HepG2 (cell line): ENCODE results near the gene SNX30. TPM values are rescaled to one million over a fixed set of nuclear protein-coding genes. Genes with fewer than 3 reads are reported as not detected.

Experiments used
- ATAC-seq: fragments of 200-7000 bp; cut with Tn5 transposase; 3 replicates; pipeline ENCODE4 v1.9.1; 2020; ENCODE audit warnings: mild to moderate bottlenecking, moderate library complexity
- BruUV-seq: library from RNA; stranded (reverse); fragments of 400-500 nt; replicated peaks from 2 replicates; lab custom pipeline; 2021; lab: Mats Ljungman, UMichigan
- CTCF ChIA-PET: fragments of 300-600 bp; formaldehyde crosslinking; extraction: SDS; loops from one replicate; lab custom pipeline; 2021; ENCODE audit warnings: low total read pairs, inconsistent platforms, low intra/inter-chr PET ratio; lab: Yijun Ruan, JAX
- POLR2A ChIA-PET: fragments of 350-600 bp; sonication (Branson Sonifier 250); formaldehyde crosslinking; loops from one replicate; lab custom pipeline; 2020; ENCODE audit warnings: antibody characterized with exemption, inconsistent platforms; lab: Yijun Ruan, JAX
- DNase-seq: peaks from one replicate; pipeline ENCODE4 v3.0.0-alpha.2; 2015; ENCODE audit warnings: low spot score
- FAIRE-seq: peaks from 3 replicates; lab custom pipeline; 2011; peaks lifted over from hg19 to GRCh38; lab: Jason Lieb, UNC
- H2AFZ ChIP-seq: one replicate; pipeline ENCODE4 v1.6.1; 2011; ENCODE audit warnings: low read length, inconsistent platforms
- H3K27ac ChIP-seq: fragments of 300-600 bp; 3 replicates; pipeline ENCODE4 v1.8.0; 2011; ENCODE audit warnings: mixed run types, mild to moderate bottlenecking, mixed read lengths, low read length, inconsistent platforms; ENCODE audit not compliant: insufficient read depth; ENCODE audit errors: extremely low read length
- H3K27me3 ChIP-seq, 2 experiments: fragments of 200-600 bp in 1 of 2; 2 replicates in 1 of 2; 3 replicates in 1 of 2; pipeline versions ENCODE4 v1.6.0 to v1.8.0; 2011; ENCODE audit warnings: low read length in 2 of 2, mild to moderate bottlenecking in 2 of 2, moderate library complexity in 2 of 2, inconsistent platforms in 1 of 2; ENCODE audit not compliant: insufficient read depth in 2 of 2, control insufficient read depth in 1 of 2
- H3K36me3 ChIP-seq, 2 experiments: fragments of 200-600 bp in 1 of 2; replicated peaks in 1 of 2; 2 replicates in 1 of 2; 3 replicates in 1 of 2; pipeline versions ENCODE4 v1.5.1 to v1.8.0; 2011; ENCODE audit warnings: low read length in 2 of 2, inconsistent platforms in 1 of 2; ENCODE audit not compliant: insufficient read depth in 2 of 2, control insufficient read depth in 1 of 2
- H3K4me1 ChIP-seq: 2 replicates; pipeline ENCODE4 v1.5.1; 2012; ENCODE audit warnings: low read length, inconsistent platforms; ENCODE audit not compliant: insufficient read depth
- H3K4me2 ChIP-seq: 2 replicates; pipeline ENCODE4 v1.6.0; 2011; ENCODE audit warnings: low read depth, low read length, inconsistent platforms
- H3K4me3 ChIP-seq, 3 experiments: fragments of 200-600 bp in 1 of 3; sonication (generic), shearing (Covaris generic) in 1 of 3; replicated peaks in 1 of 3; 2 replicates each; pipeline ENCODE4 v1.5.1; 2011 to 2016; ENCODE audit warnings: low read length in 3 of 3, inconsistent platforms in 2 of 3, low read depth in 2 of 3, mild to moderate bottlenecking in 2 of 3, control low read depth in 1 of 3, mixed read lengths in 1 of 3; ENCODE audit not compliant: insufficient read depth in 1 of 3
- H3K79me2 ChIP-seq: one replicate; pipeline ENCODE4 v1.6.1; 2011; ENCODE audit warnings: low read length, inconsistent platforms; ENCODE audit not compliant: insufficient read depth
- H3K9ac ChIP-seq: 2 replicates; pipeline ENCODE4 v1.6.0; 2011; ENCODE audit warnings: mild to moderate bottlenecking, low read depth, low read length, inconsistent platforms; ENCODE audit not compliant: insufficient read depth
- H3K9me3 ChIP-seq: 2 replicates; pipeline ENCODE4 v1.5.1; 2012; ENCODE audit warnings: mild to moderate bottlenecking, low read length
- H4K20me1 ChIP-seq: 2 replicates; pipeline ENCODE4 v1.6.0; 2011; ENCODE audit warnings: inconsistent platforms, mild to moderate bottlenecking, low read length, moderate library complexity; ENCODE audit not compliant: insufficient read depth
- GZF1 ChIP-seq: sonication (generic); formaldehyde crosslinking; IDR thresholded peaks from 2 replicates; pipeline ENCODE4 v1.5.1; 2020; ENCODE audit warnings: mild to moderate bottlenecking, missing genetic modification reagents
- MIER2 ChIP-seq: IDR thresholded peaks from 2 replicates; pipeline ENCODE4 v1.6.1; 2016; ENCODE audit warnings: missing biosample characterization, missing genetic modification reagents
- MXD4 ChIP-seq: IDR thresholded peaks from 2 replicates; pipeline ENCODE4 v1.6.1; 2016; ENCODE audit warnings: mild to moderate bottlenecking, missing biosample characterization, missing genetic modification reagents
- MYC ChIP-seq: sonication (generic); formaldehyde crosslinking; IDR thresholded peaks from 2 replicates; pipeline ENCODE4 v1.9.0; 2021; ENCODE audit warnings: missing genetic modification reagents, borderline replicate concordance
- NCOA1 ChIP-seq: sonication (generic); formaldehyde crosslinking; IDR thresholded peaks from 2 replicates; pipeline ENCODE4 v1.9.0; 2021; ENCODE audit warnings: missing genetic modification reagents
- NFE2 ChIP-seq: sonication (generic); formaldehyde crosslinking; IDR thresholded peaks from 2 replicates; pipeline ENCODE4 v1.4.0; 2020; ENCODE audit warnings: missing genetic modification reagents
- PHF21A ChIP-seq: sonication (generic); formaldehyde crosslinking; IDR thresholded peaks from 2 replicates; pipeline ENCODE4 v1.5.0; 2020; ENCODE audit warnings: mild to moderate bottlenecking, missing genetic modification reagents
- PHF8 ChIP-seq: sonication (generic); formaldehyde crosslinking; IDR thresholded peaks from 2 replicates; pipeline ENCODE4 v1.5.0; 2020; ENCODE audit warnings: missing genetic modification reagents
- POLR2G ChIP-seq: fragments of 200-400 bp; formaldehyde crosslinking; IDR thresholded peaks from 2 replicates; pipeline ENCODE4 v1.6.1; 2018; ENCODE audit warnings: mild to moderate bottlenecking, low read depth, low read length, moderate library complexity
- PRMT3 ChIP-seq: sonication (generic); formaldehyde crosslinking; IDR thresholded peaks from 2 replicates; pipeline ENCODE4 v1.8.1; 2022; ENCODE audit warnings: low read depth, mild to moderate bottlenecking, moderate library complexity, missing genetic modification reagents, borderline replicate concordance
- RNF2 ChIP-seq: fragments of 450-650 bp; conservative IDR thresholded peaks from 2 replicates; pipeline ENCODE4 v1.6.1; 2016; ENCODE audit warnings: low read depth
- TMF1 ChIP-seq: sonication (generic); formaldehyde crosslinking; IDR thresholded peaks from 2 replicates; pipeline ENCODE4 v1.8.1; 2022; ENCODE audit warnings: low read depth, missing genetic modification reagents
- ZNF180 ChIP-seq: sonication (generic); formaldehyde crosslinking; IDR thresholded peaks from 2 replicates; pipeline ENCODE4 v1.4.0; 2020; ENCODE audit warnings: low read depth, missing genetic modification reagents, borderline replicate concordance
- ZNF441 ChIP-seq: sonication (generic); formaldehyde crosslinking; IDR thresholded peaks from 2 replicates; pipeline ENCODE4 v1.7.0; 2021; ENCODE audit warnings: missing genetic modification reagents, borderline replicate concordance
- WGBS: methylation state at CpG from one replicate; pipeline ENCODE4 v1.1.6; 2017; ENCODE audit warnings: low lambda C conversion rate; 5-methylcytosine and 5-hydroxymethylcytosine counted together
- in situ Hi-C: cut with HindIII; loops from 2 replicates; pipeline ENCODE4 v1.10.0; 2017; ENCODE audit warnings: low pct_unique_long_range_greater_than_20kb; ENCODE audit not compliant: extremely low pct_ligation_motif_present
- intact Hi-C: fragments of 100-400 bp; cut with micrococcal nuclease; formaldehyde crosslinking; loops from one replicate; pipeline ENCODE4 v1.10.0; 2022; ENCODE audit not compliant: unreplicated experiment
- polyA plus RNA-seq, 8 experiments: library from polyadenylated mRNA; depleted of rRNA in 3 of 8; stranded (reverse) in 7 of 8; unstranded in 1 of 8; fragments of >200 nt; fragmentation: Illumina TruSeq in 4 of 8; extraction: Trizol in 4 of 8; gene quantifications; 2 replicates each; pipeline versions ENCODE4 v1.2.1 to v1.2.3, GENCODE V29; 2011 to 2016; ENCODE audit warnings: low read depth in 4 of 8, missing spikeins in 1 of 8, mixed read lengths in 1 of 8; ENCODE audit not compliant: insufficient read depth in 1 of 8
- total RNA-seq, 5 experiments: library from RNA; depleted of rRNA; stranded (reverse); fragments of >200 nt; fragmentation: Illumina TruSeq; extraction: Trizol; gene quantifications; 2 replicates each; pipeline ENCODE4 v1.2.3, GENCODE V29; 2016; ENCODE audit warnings: low read depth in 1 of 5
- TF ChIP-seq, protein P1 (sequence below): sonication (generic); formaldehyde crosslinking; IDR thresholded peaks from 2 replicates; pipeline ENCODE4 v1.5.0; 2020; ENCODE audit warnings: missing genetic modification reagents, mild to moderate bottlenecking, borderline replicate concordance
- TF ChIP-seq, protein P2 (sequence below): sonication (generic); formaldehyde crosslinking; IDR thresholded peaks from 2 replicates; pipeline ENCODE4 v1.8.1; 2023; ENCODE audit warnings: mild to moderate bottlenecking, moderate library complexity, missing genetic modification reagents
- TF ChIP-seq, protein P3 (sequence below): sonication (generic); formaldehyde crosslinking; IDR thresholded peaks from 2 replicates; pipeline ENCODE4 v1.9.0; 2021; ENCODE audit warnings: missing genetic modification reagents, mild to moderate bottlenecking, borderline replicate concordance
- TF ChIP-seq, protein P4 (sequence below): sonication (generic); formaldehyde crosslinking; IDR thresholded peaks from 2 replicates; pipeline ENCODE4 v1.8.0; 2022; ENCODE audit warnings: mild to moderate bottlenecking, missing genetic modification reagents, borderline replicate concordance
- TF ChIP-seq, protein P5 (sequence below): sonication (generic); formaldehyde crosslinking; IDR thresholded peaks from 2 replicates; pipeline ENCODE4 v1.5.1; 2020; ENCODE audit warnings: mild to moderate bottlenecking, moderate library complexity, missing genetic modification reagents

Gene SNX30
- total and polyA plus RNA-seq, 2 of the 13 experiments (the other 11 are each of a cell fraction or from before 2014, with no cell fraction given): 4.4 to 12.4 TPM

DNA sequence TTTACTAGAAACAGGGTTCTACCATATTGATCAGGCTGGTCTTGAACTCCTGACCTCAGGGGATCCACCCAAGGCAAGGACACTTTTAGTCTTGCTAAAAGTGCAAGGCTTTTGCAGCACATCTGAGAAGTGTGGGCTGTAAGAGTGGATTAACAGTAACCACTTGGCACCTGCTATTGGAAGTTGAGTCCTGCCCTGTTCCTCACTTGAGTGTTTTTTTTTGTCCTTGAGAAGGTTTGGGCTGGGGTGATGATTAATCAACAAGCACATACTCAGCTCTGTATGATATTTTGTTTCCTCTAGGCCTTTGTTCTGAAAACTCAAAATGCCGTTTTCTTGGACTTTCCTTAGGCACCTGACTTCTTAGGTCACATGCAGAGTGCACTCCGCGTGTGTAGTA, 37.4 kb downstream of the SNX30 start:
- Histone ChIP-seq H2AFZ (no peak overlapping the region), H3K27ac (no peak overlapping the region), H3K79me2 (no peaks in the 10 kb centered on the region), H3K9ac (no peak overlapping the region), H3K27me3 (no peaks in the 10 kb centered on the region), H3K4me1 (peaks cover 9% of the 10 kb centered on the region), H3K36me3 (no peaks in the 10 kb centered on the region), H3K9me3 (no peaks in the 10 kb centered on the region), H4K20me1 (no peaks in the 10 kb centered on the region; the same call in 1 of the 2 replicates), H3K4me3 (no peak overlapping the region), H3K4me2 (no peak overlapping the region)
- BruUV-seq: no TSS peak
- intact Hi-C loops (no loop called here), in situ Hi-C loops (no loop called here)
- DNase-seq (no peak), FAIRE-seq (no peak), ATAC-seq (no peak)
- 98% methylated on average over 3 of the region's 3 CpGs for WGBS
- ChIA-PET POLR2A (no interaction called here), CTCF (no interaction called here)
- TF ChIP-seq NCOA1 (CRISPR knock-in tag) (no peak), PHF21A (CRISPR knock-in tag) (no peak), TMF1 (CRISPR knock-in tag) (no peak), PHF8 (no peak), GZF1 (CRISPR knock-in tag) (no peak), ZNF180 (CRISPR knock-in tag) (no peak), MXD4 (CRISPR knock-in tag) (no peak), ZNF441 (CRISPR knock-in tag) (no peak), RNF2 (no peak), MYC (no peak), PRMT3 (CRISPR knock-in tag) (no peak), POLR2G (no peak), MIER2 (no peak), NFE2 (CRISPR knock-in tag) (no peak)
- TF ChIP-seq, protein P1, sequence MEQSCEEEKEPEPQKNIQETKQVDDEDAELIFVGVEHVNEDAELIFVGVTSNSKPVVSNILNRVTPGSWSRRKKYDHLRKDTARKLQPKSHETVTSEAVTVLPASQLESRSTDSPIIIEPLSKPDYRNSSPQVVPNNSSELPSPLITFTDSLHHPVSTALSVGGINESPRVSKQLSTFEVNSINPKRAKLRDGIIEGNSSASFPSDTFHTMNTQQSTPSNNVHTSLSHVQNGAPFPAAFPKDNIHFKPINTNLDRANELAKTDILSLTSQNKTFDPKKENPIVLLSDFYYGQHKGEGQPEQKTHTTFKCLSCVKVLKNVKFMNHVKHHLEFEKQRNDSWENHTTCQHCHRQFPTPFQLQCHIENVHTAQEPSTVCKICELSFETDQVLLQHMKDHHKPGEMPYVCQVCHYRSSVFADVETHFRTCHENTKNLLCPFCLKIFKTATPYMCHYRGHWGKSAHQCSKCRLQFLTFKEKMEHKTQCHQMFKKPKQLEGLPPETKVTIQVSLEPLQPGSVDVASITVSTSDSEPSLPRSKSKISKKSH (CRISPR knock-in tag): no peak
- TF ChIP-seq, protein P2, sequence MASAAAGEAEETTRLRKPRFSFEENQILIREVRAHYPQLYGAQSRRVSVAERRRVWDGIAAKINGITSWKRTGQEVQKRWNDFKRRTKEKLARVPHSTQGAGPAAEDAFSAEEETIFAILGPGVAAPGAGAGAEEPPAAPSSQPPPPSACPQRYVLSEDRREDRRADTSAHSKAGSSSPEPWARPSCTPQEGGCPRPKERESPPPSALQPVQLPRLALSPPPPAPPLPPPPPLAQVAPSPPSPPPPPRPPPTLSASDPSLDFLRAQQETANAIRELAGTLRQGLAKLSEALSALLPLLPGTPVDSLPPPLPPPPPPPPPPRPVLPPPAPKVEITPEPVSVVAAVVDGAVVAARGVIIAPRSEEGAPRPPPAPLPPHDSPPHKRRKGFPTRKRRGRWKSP (CRISPR knock-in tag): no peak
- TF ChIP-seq, protein P3, sequence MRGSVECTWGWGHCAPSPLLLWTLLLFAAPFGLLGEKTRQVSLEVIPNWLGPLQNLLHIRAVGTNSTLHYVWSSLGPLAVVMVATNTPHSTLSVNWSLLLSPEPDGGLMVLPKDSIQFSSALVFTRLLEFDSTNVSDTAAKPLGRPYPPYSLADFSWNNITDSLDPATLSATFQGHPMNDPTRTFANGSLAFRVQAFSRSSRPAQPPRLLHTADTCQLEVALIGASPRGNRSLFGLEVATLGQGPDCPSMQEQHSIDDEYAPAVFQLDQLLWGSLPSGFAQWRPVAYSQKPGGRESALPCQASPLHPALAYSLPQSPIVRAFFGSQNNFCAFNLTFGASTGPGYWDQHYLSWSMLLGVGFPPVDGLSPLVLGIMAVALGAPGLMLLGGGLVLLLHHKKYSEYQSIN (CRISPR knock-in tag): no peak
- TF ChIP-seq, protein P4, sequence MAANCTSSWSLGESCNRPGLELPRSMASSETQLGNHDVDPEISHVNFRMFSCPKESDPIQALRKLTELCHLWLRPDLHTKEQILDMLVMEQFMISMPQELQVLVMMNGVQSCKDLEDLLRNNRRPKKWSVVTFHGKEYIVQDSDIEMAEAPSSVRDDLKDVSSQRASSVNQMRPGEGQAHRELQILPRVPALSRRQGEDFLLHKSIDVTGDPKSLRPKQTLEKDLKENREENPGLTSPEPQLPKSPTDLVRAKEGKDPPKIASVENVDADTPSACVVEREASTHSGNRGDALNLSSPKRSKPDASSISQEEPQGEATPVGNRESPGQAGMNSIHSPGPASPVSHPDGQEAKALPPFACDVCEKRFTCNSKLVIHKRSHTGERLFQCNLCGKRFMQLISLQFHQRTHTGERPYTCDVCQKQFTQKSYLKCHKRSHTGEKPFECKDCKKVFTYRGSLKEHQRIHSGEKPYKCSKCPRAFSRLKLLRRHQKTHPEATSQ (CRISPR knock-in tag): no peak
- TF ChIP-seq, protein P5, sequence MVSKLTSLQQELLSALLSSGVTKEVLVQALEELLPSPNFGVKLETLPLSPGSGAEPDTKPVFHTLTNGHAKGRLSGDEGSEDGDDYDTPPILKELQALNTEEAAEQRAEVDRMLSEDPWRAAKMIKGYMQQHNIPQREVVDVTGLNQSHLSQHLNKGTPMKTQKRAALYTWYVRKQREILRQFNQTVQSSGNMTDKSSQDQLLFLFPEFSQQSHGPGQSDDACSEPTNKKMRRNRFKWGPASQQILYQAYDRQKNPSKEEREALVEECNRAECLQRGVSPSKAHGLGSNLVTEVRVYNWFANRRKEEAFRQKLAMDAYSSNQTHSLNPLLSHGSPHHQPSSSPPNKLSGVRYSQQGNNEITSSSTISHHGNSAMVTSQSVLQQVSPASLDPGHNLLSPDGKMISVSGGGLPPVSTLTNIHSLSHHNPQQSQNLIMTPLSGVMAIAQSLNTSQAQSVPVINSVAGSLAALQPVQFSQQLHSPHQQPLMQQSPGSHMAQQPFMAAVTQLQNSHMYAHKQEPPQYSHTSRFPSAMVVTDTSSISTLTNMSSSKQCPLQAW (CRISPR knock-in tag): no peak
